ENCODE results near the gene LRP2. TPM values are rescaled to one million over a fixed set of nuclear protein-coding genes. Genes with fewer than 3 reads are reported as not detected.
A peak's percentile ranks its signal among the peaks of the same experiment; 100 is the strongest.

The LRP2 gene
- total RNA-seq, 1 donor from 2014 or later, result 0.24 TPM

- no peak for DNase-seq (ENCODE audit: extremely low spot score, unreplicated experiment)
- no peak for TF ChIP-seq CTCF (IDR thresholded peaks at IDR 0.05)
- H3K4me3 Mint-ChIP-seq (ENCODE audit: unreplicated experiment), result no peak overlapping the region
- no peaks in the 10 kb centered on the region for H3K4me1 Mint-ChIP-seq (ENCODE audit: unreplicated experiment)
- no peak overlapping the region for H3K27ac Mint-ChIP-seq (ENCODE audit: unreplicated experiment)
- peaks cover 6% of the 10 kb centered on the region for H3K27me3 Mint-ChIP-seq (ENCODE audit: unreplicated experiment)
- H3K36me3 Mint-ChIP-seq (ENCODE audit: unreplicated experiment), result no peaks in the 10 kb centered on the region
- H3K9me3 Mint-ChIP-seq (ENCODE audit: unreplicated experiment), result no peaks in the 10 kb centered on the region
Observed at GRCh38 chr2:169287666-169288065, 74.7 kb downstream of the LRP2 start.

DNA sequence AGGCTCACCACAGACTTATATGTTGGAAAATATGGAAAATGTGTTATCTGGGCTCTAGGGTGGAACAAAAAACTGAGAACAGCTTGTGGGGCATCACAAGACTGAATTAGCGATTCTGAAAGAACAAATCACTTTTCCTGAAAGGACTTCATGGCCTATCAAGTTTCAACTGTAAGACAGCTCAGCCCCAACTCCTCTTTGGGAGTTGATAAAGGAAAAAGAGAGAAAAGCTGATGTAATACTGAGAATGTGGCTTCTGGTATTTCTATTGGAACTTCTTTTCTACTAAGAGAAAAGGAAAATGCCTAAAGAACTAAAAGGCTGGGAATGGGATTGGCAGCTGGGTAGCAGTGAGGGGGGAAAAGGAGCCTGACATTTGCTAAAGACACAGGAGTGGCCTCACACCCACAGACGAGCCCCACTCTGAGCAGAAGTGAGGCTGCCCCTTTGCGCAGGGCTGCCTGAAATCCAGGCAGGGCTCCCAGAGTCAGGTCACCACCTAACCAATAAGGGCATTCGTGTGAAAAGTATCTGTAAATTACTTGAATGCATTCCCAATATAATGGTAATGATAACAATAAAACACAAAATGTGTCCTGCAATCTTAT is 75.6 kb downstream of the LRP2 start:
- Mint-ChIP-seq H3K36me3 (ENCODE audit: unreplicated experiment) (no peaks in the 10 kb centered on the region), H3K9me3 (ENCODE audit: unreplicated experiment) (no peaks in the 10 kb centered on the region), H3K27ac (ENCODE audit: unreplicated experiment) (no peak overlapping the region), H3K4me3 (ENCODE audit: unreplicated experiment) (no peak overlapping the region), H3K4me1 (ENCODE audit: unreplicated experiment) (no peaks in the 10 kb centered on the region), H3K27me3 (ENCODE audit: unreplicated experiment) (peaks cover 6% of the 10 kb centered on the region)
- DNase-seq (ENCODE audit: extremely low spot score, unreplicated experiment), result no peak
- no peak for TF ChIP-seq CTCF (IDR thresholded peaks at IDR 0.05)

DNA sequence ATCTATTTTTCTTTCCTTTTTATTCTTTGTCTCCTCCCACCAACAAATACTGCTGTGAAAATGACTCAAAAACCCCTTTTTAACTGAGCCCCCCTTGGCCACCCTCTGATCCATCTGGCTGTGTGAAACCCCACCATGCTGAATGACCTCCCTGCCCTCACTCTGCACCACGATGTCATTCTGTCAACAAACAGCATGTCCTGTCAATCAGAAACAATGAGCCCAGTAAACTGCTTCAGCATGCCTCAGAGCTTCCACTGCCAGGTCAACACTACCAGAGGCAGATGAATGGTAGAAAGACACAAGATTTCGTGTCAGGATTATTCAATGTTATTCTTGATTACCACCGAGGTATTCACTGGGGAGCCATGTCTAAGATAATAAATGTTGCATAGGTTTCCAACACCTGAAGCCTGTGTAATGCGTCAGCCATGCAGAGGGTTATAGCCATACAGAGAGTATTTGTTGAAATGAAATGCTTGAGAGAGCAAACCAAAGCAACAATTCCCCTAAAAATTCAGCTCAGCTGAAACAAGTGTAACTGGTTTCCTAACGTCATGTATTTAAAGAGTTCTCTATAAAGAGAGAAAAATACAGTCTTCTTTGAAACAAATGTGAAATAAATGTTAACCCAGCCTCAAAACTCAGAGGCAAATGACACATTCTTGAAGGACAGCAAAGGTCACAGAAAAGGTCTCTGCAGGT is 76.7 kb downstream of the LRP2 start:
- no peak for TF ChIP-seq CTCF (IDR thresholded peaks at IDR 0.05)
- no peaks in the 10 kb centered on the region for H3K9me3 Mint-ChIP-seq (ENCODE audit: unreplicated experiment)
- no peaks in the 10 kb centered on the region for H3K4me1 Mint-ChIP-seq (ENCODE audit: unreplicated experiment)
- DNase-seq (ENCODE audit: extremely low spot score, unreplicated experiment), result no peak
- H3K4me3 Mint-ChIP-seq (ENCODE audit: unreplicated experiment), result no peak overlapping the region
- no peak overlapping the region for H3K27ac Mint-ChIP-seq (ENCODE audit: unreplicated experiment)
- H3K36me3 Mint-ChIP-seq (ENCODE audit: unreplicated experiment), result no peaks in the 10 kb centered on the region
- H3K27me3 Mint-ChIP-seq (ENCODE audit: unreplicated experiment), result peaks cover 8% of the 10 kb centered on the region

GRCh38 chr2:169280502-169280901 is 81.8 kb downstream of the LRP2 start:
- Mint-ChIP-seq H3K27ac (ENCODE audit: unreplicated experiment) (no peak overlapping the region), H3K4me1 (ENCODE audit: unreplicated experiment) (no peaks in the 10 kb centered on the region), H3K27me3 (ENCODE audit: unreplicated experiment) (peaks cover 17% of the 10 kb centered on the region), H3K36me3 (ENCODE audit: unreplicated experiment) (no peaks in the 10 kb centered on the region), H3K9me3 (ENCODE audit: unreplicated experiment) (no peaks in the 10 kb centered on the region), H3K4me3 (ENCODE audit: unreplicated experiment) (no peak overlapping the region)
- TF ChIP-seq CTCF (IDR thresholded peaks at IDR 0.05), result no peak
- DNase-seq (ENCODE audit: extremely low spot score, unreplicated experiment), result no peak

GRCh38 chr2:169275696-169276444 is 86.5 kb downstream of the LRP2 start:
- DNase-seq (ENCODE audit: extremely low spot score, unreplicated experiment), result no peak
- Mint-ChIP-seq H3K9me3 (ENCODE audit: unreplicated experiment) (no peaks in the 10 kb centered on the region), H3K36me3 (ENCODE audit: unreplicated experiment) (no peaks in the 10 kb centered on the region), H3K4me3 (ENCODE audit: unreplicated experiment) (no peak overlapping the region), H3K27me3 (ENCODE audit: unreplicated experiment) (peaks cover 19% of the 10 kb centered on the region), H3K4me1 (ENCODE audit: unreplicated experiment) (no peaks in the 10 kb centered on the region), H3K27ac (ENCODE audit: unreplicated experiment) (no peak overlapping the region)
- TF ChIP-seq CTCF (IDR thresholded peaks at IDR 0.05), result peak; percentile 28
